Right lobe of liver (tissue), 4 donors: ENCODE data around the gene GUSB.

Experiments
- CTCF ChIP-seq, 4 donors: fragments of 200-600 bp in 3 of 4; fragments of 450-650 bp in 1 of 4; IDR thresholded peaks; one replicate each; pipeline versions ENCODE4 v1.5.1 to v1.8.0; 2016 to 2022; ENCODE audit warnings: antibody characterized with exemption in 4 of 4, mild to moderate bottlenecking in 2 of 4
- POLR2A ChIP-seq: fragments of 450-650 bp; IDR thresholded peaks from one replicate; pipeline ENCODE4 v1.6.1; 2017; ENCODE audit warnings: antibody characterized with exemption, mild to moderate bottlenecking
- donor health status: DM: no; HTN: no; CAD: no.
- donor health status: DM: no; HTN: no; CAD: no.
- donor health status: DM: no; HTN: yes; CAD: no.

GRCh38 chr7:65978891-65979582 lies 3.0 kb downstream of the GUSB start:
- TF ChIP-seq POLR2A: no peak
- no peak for TF ChIP-seq CTCF (IDR thresholded peaks at IDR 0.05)
